ENCODE data around the gene LITAF. TPM values are rescaled to one million over a fixed set of nuclear protein-coding genes. Genes with fewer than 3 reads are reported as not detected.

LITAF gene
- total and polyA plus RNA-seq, 2 of the 4 experiments (the other 2 are of a cell fraction): 113 to 206 TPM

GRCh38 chr16:11602321-11602720 lies 15.6 kb upstream of the LITAF start:
- Histone ChIP-seq H3K9me3 (ENCODE audit: control insufficient read depth, insufficient read depth, low read length) (no peaks in the 10 kb centered on the region), H3K4me3 (ENCODE audit: insufficient read depth, low read depth, low read length) (no peak overlapping the region), H4K5ac (ENCODE audit: low read depth, low read length) (no peak overlapping the region), H3K27ac (ENCODE audit: insufficient read depth, low read length) (no peak overlapping the region), H3K9me1 (ENCODE audit: insufficient read depth, low read length) (peaks cover 3% of the 10 kb centered on the region; the same call in 1 of the 2 replicates), H2BK15ac (ENCODE audit: low read depth, low read length) (no peak overlapping the region), H3K4me1 (ENCODE audit: control insufficient read depth, insufficient read depth, low read length) (peaks cover 20% of the 10 kb centered on the region), H2BK120ac (ENCODE audit: low read depth, low read length) (no peak overlapping the region), H3K79me1 (ENCODE audit: low read depth in 1 of 2, low read length in 2 of 2) (no peaks in the 10 kb centered on the region), H3K18ac (ENCODE audit: low read depth, low read length) (no peak overlapping the region; the same call in 1 of the 2 replicates), H2AK5ac (ENCODE audit: low read depth, low read length) (peak overlapping the region; percentile 51; the same call in 1 of the 2 replicates), H3K27me3 (ENCODE audit: control insufficient read depth, insufficient read depth, low read length) (no peaks in the 10 kb centered on the region), H2AFZ (replicated peaks; ENCODE audit: low read length, poor library complexity) (no peak overlapping the region), H3K4me2 (ENCODE audit: low read depth, low read length) (no peak overlapping the region), H4K91ac (ENCODE audit: insufficient read depth, low read depth, low read length) (no peak overlapping the region), H4K20me1 (ENCODE audit: insufficient read depth, low read length) (no peaks in the 10 kb centered on the region), H3K9ac (ENCODE audit: low read depth, low read length) (no peak overlapping the region), H3K36me3 (ENCODE audit: control insufficient read depth, insufficient read depth, low read length) (no peaks in the 10 kb centered on the region), H3K56ac (ENCODE audit: extremely low read depth, insufficient read depth, low read length) (no peak overlapping the region), H4K8ac (ENCODE audit: low read depth in 2 of 2, low read length in 2 of 2) (no peak overlapping the region), H3K4ac (ENCODE audit: low read depth, low read length) (no peak overlapping the region), H2AK9ac (replicated peaks; ENCODE audit: low read depth, low read length, poor library complexity) (no peak overlapping the region), H2BK20ac (ENCODE audit: low read depth, low read length) (no peak overlapping the region), H3K14ac (replicated peaks; ENCODE audit: low read depth, low read length) (no peak overlapping the region), H3K23ac (ENCODE audit: low read depth, low read length) (no peak overlapping the region), H2BK5ac (ENCODE audit: low read depth, low read length, poor library complexity, severe bottlenecking) (no peak overlapping the region)
- ChIA-PET POLR2A (ENCODE audit: unreplicated experiment) (interaction anchor here (0.6 kb wide), 1 partner anchor 478 kb away, joined by 3 read pairs; no protein-coding TSS in a partner anchor), CTCF (no interaction called here)
- dilution Hi-C loops (cut with HindIII; ENCODE audit: low sequenced_read_pairs, unreplicated experiment) (no loop called here), in situ Hi-C loops (cut with MboI; ENCODE audit: low sequenced_read_pairs) (no loop called here), intact Hi-C loops (cut with micrococcal nuclease) (no loop called here)
- BruUV-seq (replicated peaks): no TSS peak
- no peak for ATAC-seq (ENCODE audit: low read depth)
- 77% methylated on average over 3 of the region's 7 CpGs; no CpG with 5 or more reads in 1 of the 2 experiments for WGBS, 2 experiments (ENCODE audit: extremely low coverage in 2 of 2, insufficient read length in 1 of 2)
- no peak for TF ChIP-seq CTCF (conservative IDR thresholded peaks at IDR 0.05; ENCODE audit: low read depth, low read length)
- TF ChIP-seq BHLHE40 (IDR thresholded peaks at IDR 0.05; ENCODE audit: low read depth, low read length): no peak
- no peak for TF ChIP-seq MAFK (IDR thresholded peaks at IDR 0.05; ENCODE audit: low read depth, low read length)
- TF ChIP-seq RFX5 (IDR thresholded peaks at IDR 0.05; ENCODE audit: low read depth, low read length): no peak
- no peak for TF ChIP-seq POLR2A (IDR thresholded peaks at IDR 0.05; ENCODE audit: low read depth, low read length)
- no peak for TF ChIP-seq USF2 (IDR thresholded peaks at IDR 0.05; ENCODE audit: low read depth, low read length)
- no peak for DNase-seq
